Measurements from ENCODE around the gene SGCG.
"Not testable (repeated sequence)": the region's sequence is repeated elsewhere in the genome, so short reads cannot be mapped to it uniquely, and the experiment has no call there.

GRCh38 chr13:23142607-23143006, 38.2 kb upstream of the SGCG start:
- not testable (repeated sequence) for TF ChIP-seq CTCF (conservative IDR thresholded peaks at IDR 0.05; ENCODE audit: low read depth, low read length); POLR2A (IDR thresholded peaks at IDR 0.05; ENCODE audit: low read depth, low read length)
